Adipocyte (in vitro differentiated cells): ENCODE data around the gene NEDD9.

Source experiments
- DNase-seq: peaks from one replicate; pipeline ENCODE4 v3.0.0-alpha.2; 2015; ENCODE audit warnings: low read depth
- H3K27me3 ChIP-seq: replicated peaks from 2 replicates; pipeline ENCODE4 v1.7.0; 2013; ENCODE audit warnings: mild to moderate bottlenecking, low read length, moderate library complexity; ENCODE audit not compliant: control insufficient read depth, insufficient read depth
- H3K36me3 ChIP-seq: 2 replicates; pipeline ENCODE4 v1.7.0; 2013; ENCODE audit warnings: low read length, mild to moderate bottlenecking, moderate library complexity; ENCODE audit not compliant: control insufficient read depth, insufficient read depth, severe bottlenecking
- H3K4me1 ChIP-seq: 2 replicates; pipeline ENCODE4 v1.7.0; 2013; ENCODE audit warnings: mild to moderate bottlenecking, low read length, moderate library complexity; ENCODE audit not compliant: control insufficient read depth, insufficient read depth
- H3K4me3 ChIP-seq: 2 replicates; pipeline ENCODE4 v1.7.0; 2013; ENCODE audit warnings: mild to moderate bottlenecking, low read length, moderate library complexity
- H3K9ac ChIP-seq: 2 replicates; pipeline ENCODE4 v1.7.0; 2013; ENCODE audit warnings: mild to moderate bottlenecking, low read length, moderate library complexity
- H3K9me3 ChIP-seq: 2 replicates; pipeline ENCODE4 v1.7.0; 2013; ENCODE audit warnings: mild to moderate bottlenecking, low read length, moderate library complexity; ENCODE audit not compliant: control insufficient read depth

NEDD9 gene

GRCh38 chr6:11242711-11243110 lies 10.2 kb upstream of the NEDD9 start:
- DNase-seq, result peak; percentile 77
- H3K9me3 ChIP-seq, result no peaks in the 10 kb centered on the region
- peaks cover 34% of the 10 kb centered on the region for H3K4me1 ChIP-seq

GRCh38 chr6:11241793-11242201 lies 9.3 kb upstream of the NEDD9 start:
- H3K9ac ChIP-seq, result peak overlapping the region; percentile 68
- no peaks in the 10 kb centered on the region for H3K9me3 ChIP-seq
- no peak overlapping the region for H3K4me3 ChIP-seq
- no peaks in the 10 kb centered on the region for H3K36me3 ChIP-seq
- no peak for DNase-seq
- no peaks in the 10 kb centered on the region for H3K27me3 ChIP-seq
- H3K4me1 ChIP-seq, result peaks cover 34% of the 10 kb centered on the region

More at GRCh38 chr6:11242711-11243110, 10.2 kb upstream of the NEDD9 start:
- Histone ChIP-seq H3K9ac (peak overlapping the region; percentile 68), H3K36me3 (no peaks in the 10 kb centered on the region), H3K27me3 (no peaks in the 10 kb centered on the region), H3K4me3 (peak overlapping the region; percentile 20)

DNA sequence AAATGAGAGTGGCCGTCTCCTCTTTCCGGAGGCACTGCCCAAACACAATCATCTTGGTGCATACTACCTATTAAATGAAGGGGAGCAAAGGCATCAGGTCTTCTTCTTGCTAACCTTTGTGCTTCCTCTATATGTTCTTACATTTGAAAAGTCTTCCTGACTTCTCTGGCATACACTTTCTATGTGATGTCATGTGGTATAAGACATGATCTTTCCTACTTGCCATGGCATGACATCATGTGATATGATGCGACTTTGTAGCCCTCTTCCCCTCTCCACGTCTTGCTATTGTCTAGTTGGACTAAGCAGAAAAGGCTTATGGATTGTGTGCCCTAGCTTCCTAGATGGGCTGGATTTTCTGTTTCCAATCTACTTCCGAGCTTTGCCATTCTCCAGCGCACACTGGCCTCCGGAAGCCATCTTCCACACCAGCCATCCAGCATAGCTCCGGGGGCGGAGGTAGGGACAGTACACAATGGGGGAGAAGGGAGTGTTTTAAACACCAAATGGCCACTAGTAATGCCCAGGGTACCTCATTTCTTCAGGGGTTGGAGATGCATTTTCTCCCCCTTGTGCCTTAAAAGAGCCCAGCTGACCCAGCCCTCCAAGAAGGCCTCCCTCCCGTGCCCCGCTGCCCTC lies 8.8 kb upstream of the NEDD9 start:
- Histone ChIP-seq H3K27me3 (no peaks in the 10 kb centered on the region), H3K4me1 (peaks cover 34% of the 10 kb centered on the region), H3K4me3 (no peak overlapping the region), H3K9ac (no peak overlapping the region), H3K9me3 (no peaks in the 10 kb centered on the region), H3K36me3 (no peaks in the 10 kb centered on the region)
- no peak for DNase-seq

- DNase-seq, result no peak
- H3K9me3 ChIP-seq, result no peaks in the 10 kb centered on the region
- peaks cover 27% of the 10 kb centered on the region for H3K4me1 ChIP-seq
- no peaks in the 10 kb centered on the region for H3K27me3 ChIP-seq
- no peak overlapping the region for H3K9ac ChIP-seq
- no peaks in the 10 kb centered on the region for H3K36me3 ChIP-seq
- no peak overlapping the region for H3K4me3 ChIP-seq
Measured at GRCh38 chr6:11237956-11238355, 5.5 kb upstream of the NEDD9 start.

DNA sequence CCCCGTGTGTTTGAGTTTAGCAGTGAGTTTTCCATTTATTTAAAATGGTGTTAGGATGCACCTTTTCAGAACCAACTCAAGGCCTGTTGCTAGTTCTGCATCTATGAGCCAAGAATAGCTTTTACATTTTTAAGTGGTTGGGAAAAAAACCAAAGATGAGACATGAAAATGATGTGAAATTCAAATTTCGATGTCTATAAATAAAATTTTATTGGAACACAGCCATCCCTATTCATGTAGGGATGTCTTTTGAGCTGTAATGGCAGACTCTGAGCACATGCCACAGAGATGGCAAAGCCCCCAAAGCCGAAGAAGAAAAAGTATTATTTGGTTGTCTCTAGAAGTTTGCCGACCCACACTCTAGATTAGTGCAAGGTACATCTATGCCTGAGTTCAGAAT lies 5.0 kb upstream of the NEDD9 start:
- Histone ChIP-seq H3K9ac (no peak overlapping the region), H3K9me3 (no peaks in the 10 kb centered on the region)

GRCh38 chr6:11236915-11237314 lies 4.4 kb upstream of the NEDD9 start:
- DNase-seq, result no peak
- no peak overlapping the region for H3K9ac ChIP-seq
- no peaks in the 10 kb centered on the region for H3K9me3 ChIP-seq

More for the DNA sequence above, 5.0 kb upstream of the NEDD9 start:
- no peak overlapping the region for H3K4me3 ChIP-seq
- H3K4me1 ChIP-seq, result peaks cover 22% of the 10 kb centered on the region
- H3K27me3 ChIP-seq, result no peaks in the 10 kb centered on the region
- no peak for DNase-seq
- H3K36me3 ChIP-seq, result no peaks in the 10 kb centered on the region

DNA sequence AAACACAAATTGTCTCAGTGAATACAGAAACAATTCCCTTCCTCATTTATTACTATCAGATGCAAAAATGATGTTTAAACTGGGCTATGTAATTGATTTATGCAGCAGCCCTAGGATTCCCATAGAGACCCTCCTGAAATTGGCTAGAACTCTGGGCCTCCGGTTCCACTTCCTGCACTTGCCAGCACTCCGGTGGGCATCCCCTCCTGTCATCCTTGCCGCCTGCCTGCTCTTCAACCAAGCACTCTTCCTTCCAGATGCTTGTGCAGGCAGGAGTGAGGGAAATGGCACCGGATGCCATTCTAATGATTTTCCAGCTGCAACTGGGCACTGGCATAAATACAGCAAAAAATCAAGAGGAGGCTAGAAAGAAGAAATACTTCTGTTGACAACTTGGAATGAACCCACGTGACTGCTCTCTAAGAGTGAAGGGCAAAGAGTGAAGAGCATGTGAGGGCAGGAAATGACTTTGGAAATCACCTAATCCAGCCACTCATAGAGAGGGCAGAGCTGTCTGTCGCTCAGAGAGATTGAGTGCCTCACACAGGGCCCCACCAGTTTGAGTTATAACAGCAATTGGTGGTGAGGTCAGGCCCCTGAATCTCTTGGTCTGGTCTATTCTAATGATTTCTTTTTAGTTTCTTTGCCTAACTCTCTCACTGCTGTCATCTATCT lies 3.7 kb upstream of the NEDD9 start:
- no peaks in the 10 kb centered on the region for H3K9me3 ChIP-seq
- no peaks in the 10 kb centered on the region for H3K27me3 ChIP-seq
- H3K4me3 ChIP-seq, result no peak overlapping the region
- no peak for DNase-seq
- H3K36me3 ChIP-seq, result no peaks in the 10 kb centered on the region
- no peak overlapping the region for H3K9ac ChIP-seq
- peaks cover 19% of the 10 kb centered on the region for H3K4me1 ChIP-seq

More at GRCh38 chr6:11236915-11237314, 4.4 kb upstream of the NEDD9 start:
- Histone ChIP-seq H3K4me3 (no peak overlapping the region), H3K27me3 (no peaks in the 10 kb centered on the region), H3K36me3 (no peaks in the 10 kb centered on the region), H3K4me1 (peaks cover 17% of the 10 kb centered on the region)

DNA sequence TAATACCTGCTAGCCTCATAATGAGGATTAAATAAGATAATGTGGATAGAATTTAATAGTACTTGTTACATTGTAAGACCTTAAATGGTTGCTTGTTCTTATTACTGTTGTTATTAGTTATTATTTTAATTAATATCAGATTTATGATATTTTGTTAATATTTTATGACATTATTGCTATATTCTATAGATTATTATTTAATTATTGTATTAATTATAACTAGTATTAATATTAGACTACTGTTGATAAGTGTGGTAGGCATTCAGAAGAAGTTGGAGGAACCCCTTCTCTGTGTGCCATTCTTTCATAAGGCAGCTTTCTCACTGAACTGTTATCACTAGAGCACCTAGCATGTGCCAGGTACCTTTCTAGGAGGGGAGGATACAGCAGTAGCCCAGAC lies 2.6 kb upstream of the NEDD9 start:
- Histone ChIP-seq H3K4me1 (peaks cover 28% of the 10 kb centered on the region), H3K9ac (no peak overlapping the region), H3K4me3 (no peak overlapping the region), H3K9me3 (no peaks in the 10 kb centered on the region), H3K27me3 (no peaks in the 10 kb centered on the region), H3K36me3 (no peaks in the 10 kb centered on the region)
- DNase-seq, result no peak

- peak overlapping the region; percentile 92 for H3K4me3 ChIP-seq
Measured at GRCh38 chr6:11233673-11234573, 1.5 kb upstream of the NEDD9 start.

GRCh38 chr6:11232770-11233626 lies 530 bp upstream of the NEDD9 start:
- Histone ChIP-seq H3K27me3 (no peaks in the 10 kb centered on the region), H3K4me1 (peaks cover 45% of the 10 kb centered on the region), H3K36me3 (no peaks in the 10 kb centered on the region), H3K4me3 (peak overlapping the region; percentile 92), H3K9me3 (no peaks in the 10 kb centered on the region), H3K9ac (peak overlapping the region; percentile 87)
- DNase-seq, result no peak

More at GRCh38 chr6:11233673-11234573, 1.5 kb upstream of the NEDD9 start:
- Histone ChIP-seq H3K4me1 (peaks cover 40% of the 10 kb centered on the region), H3K9ac (peak overlapping the region; percentile 87), H3K9me3 (no peaks in the 10 kb centered on the region), H3K27me3 (no peaks in the 10 kb centered on the region), H3K36me3 (no peaks in the 10 kb centered on the region)
- DNase-seq, result no peak
